Measurements from ENCODE around the gene SORCS1. TPM values are rescaled to one million over a fixed set of nuclear protein-coding genes. Genes with fewer than 3 reads are reported as not detected.
A peak's percentile ranks its signal among the peaks of the same experiment; 100 is the strongest.

SORCS1 gene
- total RNA-seq, 1 experiment from 2014 or later = 1.7 TPM

DNA sequence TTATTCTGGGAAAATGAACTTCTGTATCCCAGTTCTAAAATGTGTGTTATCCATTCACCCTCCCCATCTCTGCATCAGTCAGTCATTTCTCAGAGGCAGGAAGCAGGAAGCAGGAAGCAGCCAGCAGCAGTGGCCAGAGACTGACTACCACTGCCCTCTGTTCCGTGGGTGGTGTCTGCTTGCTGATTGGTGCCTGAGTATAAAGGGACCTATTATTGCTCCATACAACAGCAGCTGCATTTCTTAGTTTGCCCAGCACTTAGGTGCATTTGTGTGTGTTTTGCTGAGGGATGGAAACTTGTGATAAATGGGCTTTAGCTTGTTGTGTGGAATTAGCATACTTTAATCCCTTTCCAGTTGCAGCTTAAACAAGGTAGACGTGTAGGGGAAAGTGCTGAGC, 582.2 kb downstream of the SORCS1 start:
- no peaks in the 10 kb centered on the region for H3K9me3 ChIP-seq (ENCODE audit: control insufficient read depth, low read depth, low read length)
- H3K23ac ChIP-seq (ENCODE audit: insufficient read length, low read depth, low read length) = no peak overlapping the region
- H4K91ac ChIP-seq (ENCODE audit: insufficient read length, low read depth, low read length) = no peak overlapping the region
- H4K8ac ChIP-seq (replicated peaks; ENCODE audit: insufficient read length, low read depth, low read length) = no peak overlapping the region
- H2BK12ac ChIP-seq (ENCODE audit: insufficient read length, low read depth, low read length) = no peak overlapping the region
- H3K4me1 ChIP-seq (ENCODE audit: insufficient read depth, low read length) = no peaks in the 10 kb centered on the region; the same call in 1 of the 2 replicates
- H3K4me2 ChIP-seq (ENCODE audit: insufficient read depth, insufficient read length, low read length) = no peak overlapping the region
- H3T11ph ChIP-seq (ENCODE audit: low read length) = no peak overlapping the region
- H3K56ac ChIP-seq (ENCODE audit: insufficient read length, low read depth, low read length) = no peak overlapping the region
- no peak overlapping the region for H3K9ac ChIP-seq (ENCODE audit: extremely low read depth, insufficient read length, low read length)
- peaks cover 6 to 9% of the 10 kb centered on the region in 2 experiments for H3K4me1 Mint-ChIP-seq
- no peak overlapping the region for H2BK15ac ChIP-seq (ENCODE audit: low read depth, low read length)
- H3K27ac Mint-ChIP-seq = no peak overlapping the region
- TF ChIP-seq, protein P1, sequence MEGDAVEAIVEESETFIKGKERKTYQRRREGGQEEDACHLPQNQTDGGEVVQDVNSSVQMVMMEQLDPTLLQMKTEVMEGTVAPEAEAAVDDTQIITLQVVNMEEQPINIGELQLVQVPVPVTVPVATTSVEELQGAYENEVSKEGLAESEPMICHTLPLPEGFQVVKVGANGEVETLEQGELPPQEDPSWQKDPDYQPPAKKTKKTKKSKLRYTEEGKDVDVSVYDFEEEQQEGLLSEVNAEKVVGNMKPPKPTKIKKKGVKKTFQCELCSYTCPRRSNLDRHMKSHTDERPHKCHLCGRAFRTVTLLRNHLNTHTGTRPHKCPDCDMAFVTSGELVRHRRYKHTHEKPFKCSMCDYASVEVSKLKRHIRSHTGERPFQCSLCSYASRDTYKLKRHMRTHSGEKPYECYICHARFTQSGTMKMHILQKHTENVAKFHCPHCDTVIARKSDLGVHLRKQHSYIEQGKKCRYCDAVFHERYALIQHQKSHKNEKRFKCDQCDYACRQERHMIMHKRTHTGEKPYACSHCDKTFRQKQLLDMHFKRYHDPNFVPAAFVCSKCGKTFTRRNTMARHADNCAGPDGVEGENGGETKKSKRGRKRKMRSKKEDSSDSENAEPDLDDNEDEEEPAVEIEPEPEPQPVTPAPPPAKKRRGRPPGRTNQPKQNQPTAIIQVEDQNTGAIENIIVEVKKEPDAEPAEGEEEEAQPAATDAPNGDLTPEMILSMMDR (conservative IDR thresholded peaks at IDR 0.05) = no peak
- H3K9me3 Mint-ChIP-seq = no peaks in the 10 kb centered on the region
- no peaks in the 10 kb centered on the region for H3K36me3 Mint-ChIP-seq (ENCODE audit: insufficient read depth in 1 of 3, low read depth in 3 of 3)
- no peak overlapping the region for H2AFZ ChIP-seq (ENCODE audit: low read length)
- H3K27ac ChIP-seq (ENCODE audit: insufficient read length, low read depth, low read length) = no peak overlapping the region
- H3K79me2 ChIP-seq (ENCODE audit: insufficient read depth, low read length) = no peaks in the 10 kb centered on the region
- H2BK20ac ChIP-seq (ENCODE audit: low read depth, low read length, poor library complexity, severe bottlenecking) = no peak overlapping the region
- H4K20me1 ChIP-seq (ENCODE audit: control insufficient read depth, insufficient read depth, insufficient read length) = no peaks in the 10 kb centered on the region
- peaks cover under 1% of the 10 kb centered on the region for H3K27me3 Mint-ChIP-seq (ENCODE audit: low read depth)
- no peak overlapping the region for H3K14ac ChIP-seq (ENCODE audit: insufficient read depth, low read length)
- no CpG with 5 or more reads among the region's 2 CpGs for WGBS (ENCODE audit: extremely low coverage, insufficient read length, low lambda C conversion rate)
- H2BK120ac ChIP-seq (ENCODE audit: low read depth, low read length, poor library complexity, severe bottlenecking) = no peak overlapping the region
- no peaks in the 10 kb centered on the region for H3K23me2 ChIP-seq (ENCODE audit: insufficient read length, low read depth, low read length, poor library complexity, severe bottlenecking)
- DNase-seq = peak; percentile 38
- no peak overlapping the region for H3K4me3 Mint-ChIP-seq
- no peaks in the 10 kb centered on the region for H3K27me3 ChIP-seq (ENCODE audit: insufficient read depth, low read length)
- no peak overlapping the region for H4K5ac ChIP-seq (ENCODE audit: insufficient read length, low read depth, low read length)
- H3K18ac ChIP-seq (ENCODE audit: insufficient read length, low read depth, low read length) = no peak overlapping the region
- H2AK5ac ChIP-seq (ENCODE audit: insufficient read length, low read length) = no peak overlapping the region
- H3K4ac ChIP-seq (ENCODE audit: low read depth, low read length) = no peak overlapping the region
- H2BK5ac ChIP-seq (ENCODE audit: insufficient read length, low read length) = no peak overlapping the region
- H3K79me1 ChIP-seq (ENCODE audit: insufficient read depth, low read depth, low read length, poor library complexity, severe bottlenecking) = no peaks in the 10 kb centered on the region

Measured in H9 (cell line).